ENCODE measurements around the gene MOCS3.

Gene MOCS3, protein sequence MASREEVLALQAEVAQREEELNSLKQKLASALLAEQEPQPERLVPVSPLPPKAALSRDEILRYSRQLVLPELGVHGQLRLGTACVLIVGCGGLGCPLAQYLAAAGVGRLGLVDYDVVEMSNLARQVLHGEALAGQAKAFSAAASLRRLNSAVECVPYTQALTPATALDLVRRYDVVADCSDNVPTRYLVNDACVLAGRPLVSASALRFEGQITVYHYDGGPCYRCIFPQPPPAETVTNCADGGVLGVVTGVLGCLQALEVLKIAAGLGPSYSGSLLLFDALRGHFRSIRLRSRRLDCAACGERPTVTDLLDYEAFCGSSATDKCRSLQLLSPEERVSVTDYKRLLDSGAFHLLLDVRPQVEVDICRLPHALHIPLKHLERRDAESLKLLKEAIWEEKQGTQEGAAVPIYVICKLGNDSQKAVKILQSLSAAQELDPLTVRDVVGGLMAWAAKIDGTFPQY

DNA sequence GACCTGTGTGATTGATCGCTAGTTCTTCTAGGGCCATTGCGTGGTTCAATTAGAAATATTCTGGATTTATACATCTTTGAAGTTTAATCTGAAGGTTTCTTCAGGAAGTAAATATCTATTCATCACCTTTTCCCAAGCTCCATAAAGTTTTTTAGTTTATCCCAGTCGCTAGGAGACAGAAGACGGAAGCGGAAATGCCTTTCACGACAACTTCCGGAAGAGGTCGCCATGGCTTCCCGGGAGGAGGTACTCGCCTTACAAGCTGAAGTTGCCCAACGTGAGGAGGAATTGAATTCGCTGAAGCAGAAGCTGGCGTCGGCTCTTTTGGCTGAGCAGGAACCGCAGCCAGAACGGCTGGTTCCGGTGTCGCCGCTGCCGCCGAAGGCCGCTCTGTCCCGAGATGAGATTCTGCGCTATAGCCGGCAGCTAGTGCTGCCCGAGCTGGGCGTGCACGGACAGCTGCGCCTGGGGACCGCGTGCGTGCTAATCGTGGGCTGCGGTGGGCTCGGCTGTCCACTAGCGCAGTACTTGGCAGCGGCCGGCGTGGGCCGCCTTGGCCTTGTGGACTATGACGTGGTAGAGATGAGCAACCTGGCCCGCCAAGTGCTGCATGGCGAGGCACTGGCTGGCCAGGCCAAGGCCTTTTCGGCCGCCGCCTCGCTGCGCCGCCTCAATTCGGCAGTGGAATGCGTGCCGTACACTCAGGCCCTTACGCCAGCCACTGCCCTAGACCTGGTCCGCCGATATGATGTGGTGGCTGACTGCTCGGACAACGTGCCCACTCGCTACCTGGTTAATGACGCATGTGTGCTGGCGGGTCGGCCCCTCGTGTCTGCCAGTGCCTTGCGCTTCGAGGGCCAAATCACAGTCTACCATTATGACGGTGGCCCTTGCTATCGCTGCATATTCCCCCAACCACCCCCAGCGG is at the start of gene MOCS3:
Gene MOCS3 (plus strand): TSS at position 204 of the 928 bp plus-strand sequence. CDS start 25 bp downstream, at position 229.
- DNase-seq (ENCODE audit: low spot score) = peak; percentile 81

DNA sequence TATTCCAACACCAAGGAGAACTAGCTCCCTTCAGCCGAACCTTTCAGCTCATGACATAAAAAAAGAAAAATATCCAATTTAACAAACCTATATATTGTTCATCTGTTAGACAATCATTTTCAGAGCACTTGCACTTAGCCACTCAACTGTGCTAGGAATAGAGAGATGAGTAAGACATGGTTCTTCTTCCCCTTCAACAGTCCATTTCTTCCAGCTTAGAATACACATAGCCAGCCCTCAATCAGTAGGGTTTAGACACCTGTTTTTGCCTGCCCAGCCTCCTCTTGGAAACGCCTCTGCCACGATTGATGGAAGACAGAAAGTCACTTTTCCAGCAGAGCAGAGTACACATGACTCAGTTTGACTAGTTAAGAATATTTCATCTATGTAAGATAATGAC is 49.2 kb upstream of the MOCS3 start:
- DNase-seq (ENCODE audit: low spot score) = no peak

DNA sequence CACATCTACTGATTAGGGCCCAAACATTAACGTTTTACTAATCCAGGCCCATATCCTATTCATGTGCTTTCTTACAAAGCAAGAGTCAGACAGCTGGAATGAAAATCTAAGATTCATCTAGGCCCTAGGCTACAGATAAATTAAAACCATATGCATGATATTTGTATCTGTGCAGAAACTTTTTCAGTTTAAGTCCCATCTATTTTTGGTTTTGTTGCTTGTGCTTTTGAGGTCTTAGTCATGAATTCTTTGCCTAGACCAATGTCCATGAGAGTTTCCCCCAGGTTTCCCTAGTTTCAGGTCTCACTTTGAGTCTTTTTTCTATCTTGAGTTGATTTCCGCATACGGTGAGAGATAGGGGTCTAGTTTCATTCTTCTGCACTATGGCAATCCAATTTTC is 47.6 kb upstream of the MOCS3 start:
- DNase-seq (ENCODE audit: low spot score) = peak; percentile 29

DNA sequence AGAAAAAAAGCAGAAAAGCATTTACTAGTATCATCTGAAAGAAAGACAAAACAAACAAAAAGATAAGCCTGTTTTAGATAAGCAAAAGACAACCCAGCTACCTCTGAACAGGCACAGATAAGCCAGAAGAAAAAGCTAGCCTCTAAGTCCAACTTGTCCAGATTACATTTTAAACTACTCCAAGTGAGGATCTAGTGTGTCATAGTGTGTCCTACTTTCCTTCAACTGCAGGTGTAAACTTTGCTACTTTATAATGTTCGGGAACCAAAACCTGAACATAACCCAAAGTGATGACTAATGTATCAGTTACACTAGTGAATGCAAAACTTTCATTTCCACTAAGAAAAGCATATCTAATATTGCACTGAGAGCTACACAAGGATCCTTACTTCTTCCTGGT is 46.9 kb upstream of the MOCS3 start:
- no peak for DNase-seq (ENCODE audit: low spot score)

DNA sequence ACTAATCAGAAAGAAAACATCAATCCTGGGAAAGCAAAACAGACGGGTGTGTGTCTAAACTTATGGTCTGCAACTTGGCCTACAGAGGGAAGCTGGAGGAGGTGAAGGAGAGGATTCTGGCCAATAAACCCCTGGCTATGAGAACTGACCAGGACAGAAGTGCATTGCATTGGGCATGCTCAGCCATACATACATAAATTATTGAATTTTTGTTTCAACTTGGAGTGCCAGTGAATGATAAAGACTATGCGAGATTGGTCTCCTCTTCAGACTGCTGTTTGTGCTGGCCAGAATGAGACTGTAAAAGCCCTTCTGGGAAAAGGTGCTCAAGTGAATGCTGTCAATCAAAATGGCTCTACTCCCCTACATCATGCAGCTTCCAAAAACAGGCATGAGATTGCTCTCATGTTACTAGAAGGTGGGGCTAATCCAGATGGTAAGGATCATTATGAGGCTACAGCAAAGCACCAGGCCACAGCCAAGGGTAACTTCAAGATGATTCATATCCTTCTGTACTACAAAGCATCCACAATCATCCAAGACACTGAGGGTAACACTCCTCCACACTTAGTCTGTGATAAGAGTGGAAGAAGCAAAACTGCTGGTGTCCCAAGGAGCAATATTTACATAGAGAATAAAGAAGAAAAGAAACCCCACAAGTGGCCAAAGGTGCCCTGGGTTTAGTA is 44.8 kb upstream of the MOCS3 start:
- DNase-seq (ENCODE audit: low spot score) = peak; percentile 40

DNA sequence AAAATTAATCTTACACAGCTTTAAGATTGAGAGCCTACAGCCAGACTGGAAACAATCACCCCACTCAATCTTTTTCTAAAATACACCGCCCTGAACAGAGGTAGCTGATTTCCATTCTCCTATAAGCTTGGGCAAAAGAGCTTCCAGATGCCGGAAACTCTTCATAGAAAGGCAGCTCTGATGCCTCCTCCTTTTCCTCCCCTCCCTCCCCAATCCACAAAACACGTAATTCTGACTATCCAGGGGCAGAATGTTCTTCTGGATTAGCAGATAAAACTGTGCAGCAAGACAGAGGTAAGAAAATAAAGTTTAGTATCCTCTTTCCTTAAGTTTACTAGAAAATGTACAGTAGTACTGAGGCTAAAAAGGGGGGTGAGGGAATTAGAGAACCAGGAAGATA is 43.2 kb upstream of the MOCS3 start:
- no peak for DNase-seq (ENCODE audit: low spot score)

DNA sequence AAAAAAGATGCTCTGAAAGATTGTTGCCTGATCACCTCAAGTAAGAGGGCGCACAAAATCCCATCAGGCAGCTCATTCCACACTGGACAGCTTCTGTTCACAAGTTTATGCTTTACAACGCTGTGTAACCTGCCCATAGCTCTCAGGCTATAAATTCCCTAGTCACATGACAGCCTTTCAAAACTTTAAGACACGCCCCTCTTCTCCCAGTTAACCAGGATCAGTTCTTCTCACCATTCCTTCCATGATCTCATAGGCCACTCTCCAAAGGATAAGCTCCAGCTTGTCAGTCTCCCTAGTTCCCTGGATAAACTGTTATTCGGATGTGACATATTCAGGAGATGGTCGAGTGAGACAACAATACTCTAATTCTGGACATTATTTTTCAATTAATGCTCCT is 42.4 kb upstream of the MOCS3 start:
- peak; percentile 31 for DNase-seq (ENCODE audit: low spot score)

DNA sequence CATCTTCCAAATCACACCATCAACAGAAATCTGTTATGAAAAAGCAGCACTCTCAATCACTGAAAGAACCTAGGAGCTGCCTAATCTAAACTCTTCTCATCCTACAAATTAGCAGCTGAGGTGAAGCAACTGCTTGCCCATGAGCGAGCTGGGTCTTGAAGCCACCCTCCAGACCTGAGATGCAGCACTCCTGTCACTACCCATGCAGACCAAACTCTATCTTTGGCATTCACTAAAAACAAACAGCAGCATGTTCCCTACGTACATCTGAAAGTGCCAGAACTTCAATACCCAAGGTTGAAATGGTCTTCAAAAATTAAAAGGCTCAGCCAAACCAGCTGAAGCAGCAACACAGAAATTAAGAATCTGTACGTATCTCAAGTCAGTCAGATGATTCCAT is 41.7 kb upstream of the MOCS3 start:
- DNase-seq (ENCODE audit: low spot score) = no peak

DNA sequence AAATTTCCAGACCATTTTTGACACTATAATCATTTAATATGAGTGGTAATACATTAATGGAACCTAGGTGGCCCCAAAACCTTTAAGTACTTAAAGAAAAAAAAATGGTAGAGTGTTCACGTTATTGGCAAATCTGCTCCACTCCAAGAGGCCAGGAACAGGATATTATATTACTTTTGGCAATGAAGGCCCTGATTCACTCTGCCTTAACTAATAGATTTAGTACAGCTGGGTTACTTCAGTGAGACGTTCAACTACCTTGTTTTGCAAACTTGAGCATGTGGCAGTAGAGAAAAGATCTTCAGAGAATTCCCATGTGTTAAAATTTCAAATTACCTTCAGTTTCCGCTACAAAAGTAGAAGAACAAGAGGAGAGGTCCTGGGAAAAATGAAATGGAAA is 40.2 kb upstream of the MOCS3 start:
- DNase-seq (ENCODE audit: low spot score) = no peak

DNA sequence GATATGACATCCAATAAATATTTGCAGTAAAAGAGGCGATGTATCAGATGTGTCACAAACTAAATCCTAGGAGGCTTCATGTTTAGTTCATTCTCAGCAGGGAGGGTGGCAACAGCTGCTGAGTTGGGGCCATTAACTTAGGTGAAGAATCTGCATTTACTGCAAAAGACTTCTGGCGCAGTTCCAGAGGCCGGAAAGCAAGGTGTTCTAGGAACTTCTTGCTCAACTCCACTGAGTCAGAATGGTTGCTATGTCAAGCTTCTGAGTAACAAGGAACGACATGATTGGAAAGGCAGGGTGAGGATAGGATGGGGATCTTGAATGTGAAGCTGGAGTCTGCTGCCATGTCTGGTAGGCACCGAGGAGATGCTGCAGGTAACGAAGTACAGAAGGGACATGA is 39.1 kb upstream of the MOCS3 start:
- peak; percentile 49 for DNase-seq (ENCODE audit: low spot score)

DNA sequence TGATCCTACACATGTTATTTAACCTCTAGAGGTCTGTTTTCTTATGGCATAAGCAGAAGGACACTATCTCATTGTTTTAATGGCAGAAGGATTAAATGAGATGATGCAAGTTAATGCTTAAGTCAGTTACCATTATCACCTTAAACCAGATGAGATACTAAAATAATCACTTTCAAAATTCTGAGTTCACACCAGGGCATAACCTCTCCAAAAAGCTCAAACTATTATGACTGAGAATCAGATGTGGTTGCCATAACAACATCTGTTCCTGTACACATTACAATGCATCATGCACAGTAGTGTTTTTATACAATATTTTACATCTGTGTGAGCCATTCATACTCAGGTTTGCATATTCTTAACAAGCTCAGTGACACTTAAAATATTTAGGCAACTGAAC is 37.6 kb upstream of the MOCS3 start:
- DNase-seq (ENCODE audit: low spot score) = no peak

DNA sequence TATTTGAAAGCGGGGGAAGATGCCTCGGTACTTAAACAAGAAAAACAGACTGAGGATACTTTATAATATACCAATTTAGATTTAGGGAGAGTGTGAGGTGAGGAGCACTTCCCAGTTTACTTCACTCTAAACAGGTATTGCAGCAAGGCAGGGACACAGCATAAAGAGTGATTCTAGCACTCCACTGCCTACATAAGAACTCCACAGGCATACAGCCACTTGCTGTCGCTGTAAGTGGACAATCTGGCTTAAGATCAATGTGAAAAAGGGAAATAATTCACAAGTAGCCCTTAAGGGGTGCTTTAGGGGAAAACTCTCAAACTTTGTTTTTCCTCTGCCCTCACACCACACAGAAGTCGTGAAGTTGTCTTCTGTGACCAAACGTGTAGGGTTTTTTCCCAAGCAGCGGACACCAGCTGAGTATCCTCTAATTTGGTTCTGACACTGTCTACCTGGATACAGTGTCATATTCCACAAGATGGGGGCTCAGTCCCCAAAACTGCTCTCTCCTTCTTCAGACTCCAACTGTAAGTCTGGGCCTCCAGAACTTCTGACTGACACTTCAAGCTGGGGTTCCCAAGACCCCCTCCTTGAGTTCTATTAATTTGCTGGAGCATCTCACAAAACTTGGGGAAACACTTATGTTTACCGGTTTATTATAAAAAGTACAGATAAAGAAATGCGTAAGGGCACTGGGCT is 36.7 kb upstream of the MOCS3 start:
- DNase-seq (ENCODE audit: low spot score) = no peak

DNA sequence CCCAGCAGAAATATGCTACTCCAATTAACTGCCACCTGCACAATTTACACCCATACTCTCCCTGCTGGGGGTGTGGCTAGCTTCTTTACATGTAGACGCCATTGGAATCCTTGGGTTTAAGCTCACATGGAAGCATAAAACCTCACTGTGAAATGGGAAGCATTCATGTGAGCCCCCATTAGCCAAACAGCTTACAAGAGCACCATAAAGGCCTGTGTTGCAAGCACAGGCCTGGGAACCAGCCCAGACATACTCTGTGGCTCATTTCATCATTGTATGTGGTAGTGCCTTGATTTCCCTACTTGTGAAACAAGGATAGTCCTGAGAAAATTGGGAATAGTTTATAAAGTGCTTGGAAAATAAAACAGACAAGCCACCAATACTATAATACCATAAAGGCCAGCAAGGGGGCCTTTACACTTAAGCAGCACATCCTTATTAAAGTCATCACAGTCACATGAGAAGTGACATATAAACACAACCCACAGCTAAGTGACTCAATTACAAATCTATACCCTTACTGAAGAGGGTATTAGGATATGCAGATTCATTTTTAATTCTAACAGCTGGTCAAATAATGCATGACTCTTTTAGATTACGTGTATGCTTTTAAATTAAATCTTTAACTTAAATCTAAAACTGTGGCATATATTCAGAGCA is 34.2 kb upstream of the MOCS3 start:
- DNase-seq (ENCODE audit: low spot score) = no peak

DNA sequence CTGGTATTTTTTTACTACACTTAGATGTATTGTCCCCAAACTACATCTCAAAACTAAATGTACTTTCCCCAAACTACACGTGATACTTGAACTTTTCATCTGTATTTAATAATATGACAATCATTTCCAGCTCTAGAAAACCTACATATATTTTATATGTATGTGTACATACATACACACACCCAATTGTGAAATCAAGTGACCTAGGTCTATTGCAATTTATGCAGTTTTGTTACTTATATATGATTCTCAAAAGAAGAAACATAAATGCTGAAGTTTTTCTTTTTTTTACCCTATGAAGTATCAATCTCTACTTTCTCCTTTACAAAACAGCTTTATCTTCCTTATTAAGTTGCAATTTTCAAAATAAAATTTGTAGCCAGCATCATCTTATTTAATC is 32.1 kb upstream of the MOCS3 start:
- DNase-seq (ENCODE audit: low spot score) = no peak

DNA sequence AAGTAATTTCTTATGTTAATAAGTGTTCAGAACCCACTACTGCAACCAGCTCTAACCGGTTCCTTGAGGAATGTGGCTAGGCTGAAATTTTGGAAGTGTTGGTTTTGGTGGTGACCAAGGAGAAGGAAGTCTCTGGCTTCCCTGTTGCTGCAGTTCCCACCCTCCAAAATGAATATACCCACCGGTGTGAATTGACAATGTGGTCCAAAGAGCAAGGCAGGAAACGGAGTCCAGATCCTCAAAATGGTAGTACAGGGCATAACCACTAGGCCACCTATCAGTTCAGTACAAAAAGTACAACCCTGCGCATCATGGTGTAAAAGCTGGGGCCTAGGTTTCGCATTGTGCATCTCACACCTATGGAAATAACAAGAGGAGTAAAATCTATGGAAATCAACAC is 30.1 kb upstream of the MOCS3 start:
- no peak for DNase-seq (ENCODE audit: low spot score)

DNA sequence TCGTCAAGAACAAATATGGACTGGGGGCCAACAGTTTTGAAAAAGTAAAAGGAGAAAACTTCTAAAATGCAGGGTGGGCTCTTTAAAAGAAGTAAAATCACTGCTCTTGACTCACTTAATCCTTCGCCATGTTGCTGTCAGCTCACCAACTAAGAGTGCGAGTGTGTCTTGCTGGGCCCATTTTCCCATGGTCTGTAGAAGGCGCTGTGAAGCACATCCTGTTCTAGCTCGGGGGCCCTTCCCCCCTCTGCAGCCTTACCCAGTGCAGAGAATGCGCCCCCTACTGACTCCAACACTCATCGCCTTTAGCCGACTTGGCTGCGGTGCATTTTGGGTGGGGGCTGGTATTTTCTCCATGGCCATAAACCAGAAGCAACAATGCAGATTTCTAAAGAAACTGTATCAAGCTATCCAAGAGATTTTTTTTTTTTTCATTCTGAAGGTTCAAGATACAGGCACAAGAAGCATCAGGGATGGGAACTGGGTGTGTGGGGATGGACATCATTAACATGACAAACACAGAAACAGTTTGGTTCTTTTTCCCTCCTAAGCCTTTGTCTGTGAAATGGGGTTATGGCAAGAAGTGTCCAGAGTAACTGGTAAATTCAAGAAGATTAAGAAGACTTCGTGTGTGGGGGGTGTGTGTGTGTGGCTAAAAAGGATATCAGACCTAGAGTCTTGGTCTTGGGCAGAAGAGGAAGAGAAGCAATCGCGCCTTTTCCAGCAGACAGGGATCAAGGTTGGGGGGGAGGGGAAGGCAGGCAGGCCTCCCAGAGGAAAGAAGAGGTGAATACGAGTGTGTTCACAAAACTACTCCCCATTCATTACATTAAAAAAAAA is 29.1 kb upstream of the MOCS3 start:
- DNase-seq (ENCODE audit: low spot score) = peak; percentile 84

DNA sequence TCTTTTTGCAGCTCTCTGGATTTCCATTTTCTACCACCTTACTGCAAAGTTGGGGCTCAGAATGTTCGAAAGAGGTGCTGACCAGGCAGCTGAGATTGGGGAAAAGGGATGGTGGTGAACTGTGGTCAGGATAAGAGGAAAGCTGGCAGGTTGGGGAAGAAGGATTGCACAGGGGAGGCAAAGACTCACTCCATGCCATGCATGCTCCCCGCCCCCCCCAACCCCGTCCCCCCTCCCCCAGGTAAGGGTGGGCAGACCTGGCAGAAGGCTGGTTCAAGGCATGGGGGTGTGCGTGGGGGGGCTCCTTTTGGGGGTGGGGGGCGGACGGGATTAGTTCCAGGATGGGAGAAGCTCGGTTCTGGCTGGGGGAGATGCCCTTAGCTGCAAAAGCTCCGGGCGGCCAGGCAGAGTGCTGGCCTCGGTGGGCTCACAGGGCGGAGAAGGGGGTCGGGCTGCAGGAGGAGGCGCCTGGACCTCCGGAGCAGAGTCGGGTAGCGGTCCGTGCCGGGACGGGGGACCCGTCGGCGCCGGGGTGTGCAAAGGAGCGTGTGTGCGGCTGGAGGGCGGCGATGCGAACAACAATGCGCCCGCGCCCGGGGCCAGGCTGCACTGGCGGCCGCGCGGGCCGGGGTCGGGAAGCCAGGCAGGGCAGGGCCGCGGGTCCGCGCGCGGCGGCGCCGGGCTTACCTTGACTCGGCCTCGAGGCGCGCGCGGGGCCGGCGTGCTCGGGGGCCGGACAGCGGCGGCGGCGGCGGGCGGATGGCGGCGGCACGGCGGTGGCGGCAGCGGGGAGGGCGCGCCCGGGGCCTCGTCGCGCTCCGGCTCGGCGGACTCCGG is 28.3 kb upstream of the MOCS3 start:
- no peak for DNase-seq (ENCODE audit: low spot score)

DNA sequence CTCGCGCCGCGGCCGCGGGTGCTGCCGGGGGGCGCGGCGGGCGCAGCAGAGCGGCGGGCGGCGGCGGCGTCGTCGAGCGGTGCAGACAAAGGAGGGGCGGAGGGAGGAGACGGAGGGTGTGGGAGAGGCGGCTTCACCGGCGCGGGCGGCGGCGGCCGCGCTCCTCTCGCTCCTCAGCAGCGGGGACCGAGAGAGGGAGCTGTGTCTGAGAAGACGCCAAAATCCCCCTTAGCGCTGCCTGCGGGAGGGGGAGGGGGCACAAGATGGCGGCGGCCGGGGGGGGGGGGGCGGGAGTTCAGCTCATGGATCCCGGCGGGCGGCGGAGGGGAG is 27.7 kb upstream of the MOCS3 start:
- DNase-seq (ENCODE audit: low spot score) = peak; percentile 26

DNA sequence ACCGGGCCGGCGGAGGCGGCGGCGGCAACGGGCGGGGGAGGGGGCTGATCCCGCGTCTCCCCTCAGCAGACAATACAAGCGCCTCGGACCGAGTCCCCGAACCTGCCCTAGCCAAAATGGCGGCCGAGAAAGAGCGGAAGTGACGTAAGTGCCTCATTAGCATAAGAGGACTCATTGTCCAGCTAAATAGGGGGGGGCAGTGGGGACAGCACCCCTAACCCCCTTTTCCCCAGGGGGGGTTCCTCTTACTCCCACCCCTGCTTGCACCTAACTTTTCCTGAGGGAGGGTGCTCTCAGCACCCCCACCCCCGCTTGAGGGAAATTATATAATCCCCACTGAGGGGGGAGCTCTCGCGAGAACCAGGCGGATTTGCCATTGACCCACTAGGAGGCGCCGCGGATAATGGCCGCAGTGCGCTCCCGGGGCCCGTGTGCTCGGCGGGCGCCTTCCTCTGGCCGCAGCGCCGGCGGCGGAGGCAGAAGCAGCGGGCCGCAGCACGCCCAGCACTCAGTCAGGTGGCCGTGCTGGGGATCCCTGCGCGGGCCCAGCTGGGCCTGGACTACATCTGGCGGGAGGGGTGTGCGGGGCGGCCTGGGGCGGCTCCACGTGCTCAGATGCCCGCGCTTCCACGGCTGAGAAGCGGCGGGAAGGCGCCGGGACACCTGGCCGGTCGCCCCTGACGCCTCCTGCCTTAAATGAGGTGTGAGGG is 27.2 kb upstream of the MOCS3 start, which contains the start of gene ADNP:
Gene ADNP (minus strand): TSS at position 132 of the 710 bp plus-strand sequence. CDS start 27,441 bp downstream, outside the sequence.
- peak; percentile 82 for DNase-seq (ENCODE audit: low spot score)

Data from AG08396 (cell line).